ENCODE data around the gene MT1B. TPM values are rescaled to one million over a fixed set of nuclear protein-coding genes. Genes with fewer than 3 reads are reported as not detected.

The MT1B gene
- total and polyA plus RNA-seq, 9 of the 15 experiments (the other 6 are each of a cell fraction or from before 2014, with no cell fraction given): not detected

- POLR2A ChIA-PET: interaction anchor here (1.4 kb wide), 1 partner anchor 19 kb away, joined by 4 read pairs; the partner anchor contains the start of gene MT1G
- peaks cover 0 to 5% of the 10 kb centered on the region in 2 experiments; a peak in 1 of 5 replicates for H3K4me1 ChIP-seq (replicated peaks in 1 of 2; ENCODE audit: control insufficient read depth in 2 of 2, insufficient read depth in 2 of 2, low read length in 2 of 2)
- no peak overlapping the region for H3K4me3 ChIP-seq
- ATAC-seq (no peak), FAIRE-seq (no peak), DNase-seq (ENCODE audit: extremely low read depth in 1 of 4, low spot score in 3 of 4) (no peak)
- CTCF ChIA-PET (ENCODE audit: low intra/inter-chr PET ratio): no interaction called here
- peaks cover 30 to 66% of the 10 kb centered on the region in 2 experiments; a peak in 4 of 5 replicates for H3K27me3 ChIP-seq (ENCODE audit: control insufficient read depth in 2 of 2, insufficient read depth in 2 of 2, low read length in 2 of 2)
- intact Hi-C loops (cut with micrococcal nuclease): no loop called here
- H3K9ac ChIP-seq (ENCODE audit: insufficient read depth in 1 of 2, low read depth in 2 of 2, low read length in 2 of 2): no peak overlapping the region
- H3K9me3 ChIP-seq (replicated peaks; ENCODE audit: control insufficient read depth, insufficient read depth, low read depth, low read length): no peaks in the 10 kb centered on the region
- no TSS peak for BruUV-seq (replicated peaks)
- H3K4me2 ChIP-seq (ENCODE audit: insufficient read depth, low read length): no peak overlapping the region
- no peak overlapping the region for H2AFZ ChIP-seq (ENCODE audit: low read depth, low read length)
- in situ Hi-C loops (cut with MboI): no loop called here
- H3K79me2 ChIP-seq (ENCODE audit: control insufficient read depth, insufficient read depth, low read length): no peaks in the 10 kb centered on the region
- no peaks in the 10 kb centered on the region for H3K9me1 ChIP-seq (ENCODE audit: control insufficient read depth, insufficient read depth, low read length)
- H4K20me1 ChIP-seq (replicated peaks; ENCODE audit: control insufficient read depth, insufficient read depth, low read length): no peaks in the 10 kb centered on the region; the same call in 1 of the 2 replicates
- no peaks in the 10 kb centered on the region for H3K36me3 ChIP-seq (ENCODE audit: control insufficient read depth, insufficient read depth, low read length)
- WGBS (ENCODE audit: insufficient coverage, low coverage, missing lambda C conversion rate): 0% methylated on average over 2 of the region's 2 CpGs
- H3K27ac ChIP-seq (ENCODE audit: extremely low read depth, low read depth, low read length): no peak overlapping the region
- TF ChIP-seq RFX7 (CRISPR knock-in tag; IDR thresholded peaks at IDR 0.05): no peak
- TF ChIP-seq LCOR (CRISPR knock-in tag; IDR thresholded peaks at IDR 0.05): no peak
- TF ChIP-seq MIER1 (IDR thresholded peaks at IDR 0.05; ENCODE audit: low read depth): no peak
- TF ChIP-seq RBM17 (IDR thresholded peaks at IDR 0.05; ENCODE audit: borderline replicate concordance, low read depth, low read length): no peak
- no peak for TF ChIP-seq POLR2H (tag; IDR thresholded peaks at IDR 0.05; ENCODE audit: low read depth)
- TF ChIP-seq KDM5B (IDR thresholded peaks at IDR 0.05; ENCODE audit: insufficient replicate concordance, low read depth, low read length): no peak
- no peak for TF ChIP-seq ZBTB9 (CRISPR knock-in tag; IDR thresholded peaks at IDR 0.05)
- TF ChIP-seq MCM5 (IDR thresholded peaks at IDR 0.05; ENCODE audit: low read depth): no peak
- no peak for TF ChIP-seq ETS1 (conservative IDR thresholded peaks at IDR 0.05; ENCODE audit: control insufficient read depth, low read depth, low read length)
- TF ChIP-seq ZNF764 (CRISPR knock-in tag; IDR thresholded peaks at IDR 0.05; ENCODE audit: low read depth): no peak
- no peak for TF ChIP-seq DACH1 (IDR thresholded peaks at IDR 0.05; ENCODE audit: partially characterized antibody)
- no peak for TF ChIP-seq ETV1 (tag; conservative IDR thresholded peaks at IDR 0.05; ENCODE audit: low read depth)
- no peak for TF ChIP-seq ZNF77 (CRISPR knock-in tag; IDR thresholded peaks at IDR 0.05)
- TF ChIP-seq DMBX1 (CRISPR knock-in tag; IDR thresholded peaks at IDR 0.05; ENCODE audit: borderline replicate concordance): no peak
These were observed 2.4 kb upstream of the MT1B start for GRCh38 chr16:56649271-56649670.
